Naive thymus-derived CD4-positive, alpha-beta T cell (primary cell): ENCODE results near the gene C3orf18. TPM values are rescaled to one million over a fixed set of nuclear protein-coding genes. Genes with fewer than 3 reads are reported as not detected.

Source experiments
- ATAC-seq: fragments of 150-1000 bp; cut with Tn5 transposase; 2 replicates; pipeline ENCODE4 v1.10.0; 2021; ENCODE audit warnings: mild to moderate bottlenecking, moderate library complexity
- CTCF ChIA-PET: fragments of 350-600 bp; sonication (Branson Sonifier 250); formaldehyde crosslinking; loops from one replicate; lab custom pipeline; 2021; ENCODE audit warnings: antibody characterized with exemption; lab: Charles Lee
- POLR2A ChIA-PET: fragments of 350-600 bp; sonication (Branson Sonifier 250); formaldehyde crosslinking; loops from one replicate; lab custom pipeline; 2021; ENCODE audit warnings: antibody characterized with exemption, inconsistent platforms; lab: Charles Lee
- DNase-seq, 9 donors: peaks; one replicate each; pipeline versions ENCODE4 v3.0.0 to v3.0.0-alpha.2; 2020 to 2022; ENCODE audit warnings: mixed read lengths in 1 of 9
- H3K27ac ChIP-seq: one replicate; pipeline ENCODE4 v1.7.0; 2013; ENCODE audit warnings: mild to moderate bottlenecking, low read depth, low read length, moderate library complexity
- H3K27me3 ChIP-seq, 2 donors: one replicate each; pipeline ENCODE4 v1.7.0; 2013; ENCODE audit warnings: low read length in 2 of 2, mild to moderate bottlenecking in 2 of 2, moderate library complexity in 2 of 2; ENCODE audit not compliant: control insufficient read depth in 2 of 2, insufficient read depth in 2 of 2
- H3K36me3 ChIP-seq, 3 experiments: 1 replicate in 2 of 3; 2 replicates in 1 of 3; pipeline ENCODE4 v1.7.0; 2013; ENCODE audit warnings: low read length in 3 of 3, mild to moderate bottlenecking in 3 of 3, moderate library complexity in 1 of 3; ENCODE audit not compliant: insufficient read depth in 3 of 3, control insufficient read depth in 2 of 3
- H3K4me1 ChIP-seq, 2 donors: one replicate each; pipeline ENCODE4 v1.7.0; 2013; ENCODE audit warnings: low read length in 2 of 2, mild to moderate bottlenecking in 2 of 2, moderate library complexity in 1 of 2; ENCODE audit not compliant: control insufficient read depth in 2 of 2, insufficient read depth in 2 of 2
- H3K4me3 ChIP-seq: 2 replicates; pipeline ENCODE4 v1.7.0; 2013; ENCODE audit warnings: mild to moderate bottlenecking, low read length
- H3K9me3 ChIP-seq, 3 experiments: 1 replicate in 2 of 3; 2 replicates in 1 of 3; pipeline ENCODE4 v1.7.0; 2013; ENCODE audit warnings: low read length in 3 of 3; ENCODE audit not compliant: control insufficient read depth in 2 of 3
- H3K27ac Mint-ChIP-seq, 9 donors: one replicate each; pipeline ENCODE4 v1.8.0; 2020 to 2022; ENCODE audit warnings: mixed read lengths in 9 of 9, mild to moderate bottlenecking in 8 of 9, moderate library complexity in 5 of 9, inconsistent platforms in 2 of 9
- H3K27me3 Mint-ChIP-seq, 5 donors: one replicate each; pipeline ENCODE4 v1.8.0; 2021 to 2022; ENCODE audit warnings: mixed read lengths in 5 of 5, mild to moderate bottlenecking in 1 of 5
- H3K36me3 Mint-ChIP-seq, 5 donors: one replicate each; pipeline ENCODE4 v1.8.0; 2020 to 2022; ENCODE audit warnings: mixed read lengths in 5 of 5, mild to moderate bottlenecking in 3 of 5, inconsistent platforms in 1 of 5
- H3K4me1 Mint-ChIP-seq, 7 donors: one replicate each; pipeline ENCODE4 v1.8.0; 2020 to 2022; ENCODE audit warnings: mixed read lengths in 7 of 7, mild to moderate bottlenecking in 3 of 7, inconsistent platforms in 1 of 7
- H3K4me3 Mint-ChIP-seq, 10 donors: one replicate each; pipeline ENCODE4 v1.8.0; 2020 to 2022; ENCODE audit warnings: mild to moderate bottlenecking in 10 of 10, mixed read lengths in 10 of 10, moderate library complexity in 6 of 10, inconsistent platforms in 2 of 10
- H3K9me3 Mint-ChIP-seq, 11 donors: one replicate each; pipeline ENCODE4 v1.8.0; 2020 to 2022; ENCODE audit warnings: mixed read lengths in 11 of 11, mild to moderate bottlenecking in 4 of 11, inconsistent platforms in 1 of 11, moderate library complexity in 1 of 11
- intact Hi-C, 2 donors: fragments of 100-400 bp; cut with micrococcal nuclease; formaldehyde crosslinking; loops; one replicate each; pipeline ENCODE4 v1.15.1; 2023
- polyA plus RNA-seq, 2 donors: library from polyadenylated mRNA; unstranded; fragments of 300-500 nt; fragmentation: Illumina TruSeq; gene quantifications; one replicate each; pipeline ENCODE4 v1.2.3, GENCODE V29; 2021
- total RNA-seq, 6 experiments: library from RNA in 5 of 6; stranded (reverse) in 5 of 6; gene quantifications; 1 replicate in 5 of 6; 2 replicates in 1 of 6; pipeline ENCODE4 v1.2.3 and lab custom pipeline; 2021 to 2026

Gene C3orf18
- total and polyA plus RNA-seq, 7 experiments from 2014 or later: 11.1 to 67.5 (median 16.4) TPM

DNA sequence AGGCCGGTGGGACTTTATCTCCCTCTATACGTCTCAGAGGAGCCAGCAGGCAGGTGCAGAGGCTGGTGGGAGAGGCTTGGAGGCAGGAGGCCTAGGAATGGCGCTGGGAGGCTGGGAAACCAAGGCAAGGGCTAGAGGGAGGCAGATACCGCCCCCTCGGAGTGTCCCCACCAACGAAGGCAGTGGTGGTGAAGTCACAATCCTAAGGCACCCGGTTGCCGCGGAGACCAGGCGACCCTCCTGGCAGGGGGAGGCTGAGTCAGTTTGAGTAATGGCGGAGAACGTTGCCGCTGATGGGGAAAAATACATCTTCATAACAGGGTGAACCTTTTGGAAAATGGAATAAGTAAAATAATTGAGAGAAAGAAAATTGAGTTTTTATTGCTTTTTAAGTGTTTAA is 34.2 kb downstream of the C3orf18 start:
- ChIA-PET CTCF (no interaction called here), POLR2A (no interaction called here)
- no peaks in the 10 kb centered on the region for H3K9me3 ChIP-seq
- Mint-ChIP-seq H3K4me1 (peaks cover 0 to 2% (median 0%) of the 10 kb centered on the region in 7 donors), H3K36me3 (no peaks in the 10 kb centered on the region), H3K9me3 (peaks cover 0 to 2% (median 0%) of the 10 kb centered on the region in 11 donors), H3K4me3 (no peak overlapping the region), H3K27ac (no peak overlapping the region), H3K27me3 (peaks cover 11 to 56% (median 20%) of the 10 kb centered on the region in 5 donors)
- DNase-seq: no peak
- H3K4me3 ChIP-seq: no peak overlapping the region
- ATAC-seq: no peak
- H3K27ac ChIP-seq: no peak overlapping the region
- no peaks in the 10 kb centered on the region for H3K4me1 ChIP-seq
- intact Hi-C loops: no loop called here
- H3K27me3 ChIP-seq: no peaks in the 10 kb centered on the region
- no peaks in the 10 kb centered on the region for H3K36me3 ChIP-seq

- H3K4me3 Mint-ChIP-seq: no peak overlapping the region
- ChIA-PET POLR2A (no interaction called here), CTCF (no interaction called here)
- Histone ChIP-seq H3K27me3 (no peaks in the 10 kb centered on the region), H3K36me3 (no peaks in the 10 kb centered on the region), H3K4me1 (no peaks in the 10 kb centered on the region), H3K9me3 (no peaks in the 10 kb centered on the region), H3K27ac (no peak overlapping the region), H3K4me3 (no peak overlapping the region)
- H3K36me3 Mint-ChIP-seq: no peaks in the 10 kb centered on the region
- peaks cover 0 to 2% (median 0%) of the 10 kb centered on the region in 7 donors for H3K4me1 Mint-ChIP-seq
- H3K27me3 Mint-ChIP-seq: peaks cover 11 to 52% (median 20%) of the 10 kb centered on the region in 5 donors
- ATAC-seq (no peak), DNase-seq (no peak)
- H3K9me3 Mint-ChIP-seq: peaks cover 0 to 2% (median 0%) of the 10 kb centered on the region in 11 donors
- intact Hi-C loops: no loop called here
- H3K27ac Mint-ChIP-seq: no peak overlapping the region
Measured at GRCh38 chr3:50532062-50532705, 35.4 kb downstream of the C3orf18 start.

DNA sequence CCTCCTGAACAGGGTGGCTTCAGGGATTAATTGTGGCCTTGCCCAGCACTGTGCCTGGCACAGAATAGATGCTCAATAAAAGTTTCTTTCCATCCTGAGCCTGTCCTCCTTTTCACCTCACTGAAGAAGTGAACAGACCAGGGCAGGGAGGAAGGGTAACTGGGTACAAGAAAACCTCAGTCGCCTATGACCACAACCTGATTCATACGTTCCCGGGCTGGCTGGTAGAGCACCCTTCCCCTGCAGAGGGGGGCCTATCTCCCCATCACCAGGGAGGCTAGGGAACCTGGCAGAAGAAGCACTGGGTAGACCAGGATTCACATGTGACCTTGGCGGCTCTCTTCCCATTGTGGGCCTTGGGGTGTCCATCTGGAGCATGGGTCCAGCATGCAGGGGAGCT is 36.3 kb downstream of the C3orf18 start:
- no peak for DNase-seq
- no peak overlapping the region for H3K4me3 ChIP-seq
- H3K4me3 Mint-ChIP-seq: no peak overlapping the region
- no peaks in the 10 kb centered on the region for H3K4me1 ChIP-seq
- CTCF ChIA-PET: no interaction called here
- H3K36me3 Mint-ChIP-seq: no peaks in the 10 kb centered on the region
- intact Hi-C loops: no loop called here
- ATAC-seq: no peak
- POLR2A ChIA-PET: no interaction called here
- H3K9me3 Mint-ChIP-seq: peaks cover 0 to 2% (median 0%) of the 10 kb centered on the region in 11 donors
- H3K27ac Mint-ChIP-seq: no peak overlapping the region
- peaks cover 11 to 49% (median 20%) of the 10 kb centered on the region in 5 donors for H3K27me3 Mint-ChIP-seq
- no peaks in the 10 kb centered on the region for H3K36me3 ChIP-seq
- H3K27ac ChIP-seq: no peak overlapping the region
- H3K27me3 ChIP-seq: no peaks in the 10 kb centered on the region
- H3K4me1 Mint-ChIP-seq: peaks cover 0 to 2% (median 0%) of the 10 kb centered on the region in 7 donors
- H3K9me3 ChIP-seq: no peaks in the 10 kb centered on the region

DNA sequence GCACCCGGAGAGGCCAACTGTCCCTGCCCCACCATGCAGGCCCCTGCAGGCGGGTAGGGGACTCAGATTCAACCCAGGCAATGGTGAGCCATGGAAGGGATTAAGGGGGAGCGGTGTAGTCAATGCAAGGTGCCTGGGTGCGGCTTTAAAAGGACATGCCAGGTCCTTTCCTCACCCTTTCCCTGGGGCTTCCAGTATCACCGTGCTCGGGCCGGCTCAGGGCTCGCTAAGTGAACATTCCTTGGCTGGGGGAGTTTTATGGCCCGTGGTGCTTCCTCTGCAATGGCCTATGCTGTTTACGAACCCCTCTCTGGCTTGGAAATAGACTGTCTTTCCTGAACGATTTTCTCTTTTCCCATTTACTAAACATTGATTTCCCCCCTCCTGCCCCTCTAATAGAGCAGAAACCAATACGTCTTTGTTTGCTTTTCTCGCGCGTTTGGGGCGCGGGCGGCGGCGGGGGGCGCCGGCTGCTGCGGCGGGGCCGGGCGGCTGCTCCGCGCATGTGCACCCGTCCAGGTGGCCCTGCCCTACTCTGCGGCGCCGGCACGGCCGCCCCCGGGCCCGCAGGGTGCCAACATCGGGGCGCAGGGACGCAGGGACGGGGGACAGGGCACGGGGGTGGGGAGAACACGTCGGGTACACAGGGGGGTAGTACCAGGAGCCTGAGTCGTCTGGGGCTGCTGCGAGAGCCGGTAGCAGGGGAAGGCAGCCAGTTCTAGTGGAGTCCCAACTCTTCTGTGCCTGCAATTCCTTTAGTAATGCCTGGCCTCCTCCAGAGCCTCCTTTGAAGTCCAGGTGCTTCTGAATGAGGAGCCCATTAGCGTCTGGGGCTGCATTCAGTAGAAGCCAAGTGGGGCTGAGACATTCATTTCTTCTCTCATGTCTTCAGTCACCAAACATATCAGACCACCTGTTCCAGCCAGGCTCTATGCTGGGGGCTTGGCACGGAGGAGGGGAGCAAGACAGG is 37.3 kb downstream of the C3orf18 start:
- H3K27me3 ChIP-seq: no peaks in the 10 kb centered on the region
- H3K27ac ChIP-seq: no peak overlapping the region
- no peaks in the 10 kb centered on the region for H3K9me3 ChIP-seq
- H3K27ac Mint-ChIP-seq: no peak overlapping the region
- peaks cover 11 to 47% (median 19%) of the 10 kb centered on the region in 5 donors for H3K27me3 Mint-ChIP-seq
- H3K4me3 Mint-ChIP-seq: peak overlapping the region in 1 of 10 donors; percentile 27
- H3K36me3 ChIP-seq: no peaks in the 10 kb centered on the region
- ChIA-PET CTCF (no interaction called here), POLR2A (no interaction called here)
- H3K4me1 Mint-ChIP-seq: peaks cover 0 to 9% (median 0%) of the 10 kb centered on the region in 7 donors
- no peaks in the 10 kb centered on the region for H3K4me1 ChIP-seq
- no peak overlapping the region for H3K4me3 ChIP-seq
- no peak for DNase-seq
- no peak for ATAC-seq
- intact Hi-C loops: no loop called here
- H3K36me3 Mint-ChIP-seq: no peaks in the 10 kb centered on the region
- peaks cover 0 to 2% (median 0%) of the 10 kb centered on the region in 11 donors for H3K9me3 Mint-ChIP-seq

DNA sequence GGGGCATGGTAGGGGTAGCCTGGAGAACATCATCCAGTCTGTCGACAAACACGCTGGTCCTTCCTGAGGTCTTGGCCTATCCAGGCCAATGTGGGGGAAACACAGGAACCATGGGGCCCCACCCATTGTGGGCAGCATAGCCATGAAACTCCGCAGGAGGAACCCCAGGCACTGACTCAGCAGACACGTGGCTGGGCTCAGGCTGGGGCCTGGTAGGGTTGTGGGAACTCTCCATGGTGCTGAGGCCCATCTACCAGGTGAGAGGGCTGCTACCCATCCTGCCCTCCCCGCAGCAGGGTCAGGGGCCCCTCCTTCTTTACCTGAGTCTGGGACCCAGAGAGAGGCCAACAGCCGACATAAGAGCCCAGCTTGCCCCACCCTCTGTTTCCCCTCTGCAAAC is 41.6 kb downstream of the C3orf18 start:
- H3K27ac Mint-ChIP-seq: no peak overlapping the region
- H3K4me1 ChIP-seq: no peaks in the 10 kb centered on the region
- H3K9me3 Mint-ChIP-seq: no peaks in the 10 kb centered on the region
- no peak overlapping the region for H3K4me3 Mint-ChIP-seq
- H3K27me3 Mint-ChIP-seq: peaks cover 11 to 36% (median 13%) of the 10 kb centered on the region in 5 donors
- ATAC-seq (peak; percentile 81), DNase-seq (peak in 2 of 9 donors; percentile 19 to 73)
- ChIA-PET CTCF (no interaction called here), POLR2A (no interaction called here)
- H3K4me1 Mint-ChIP-seq: peaks cover 0 to 9% (median 0%) of the 10 kb centered on the region in 7 donors
- no peaks in the 10 kb centered on the region for H3K9me3 ChIP-seq
- no peak overlapping the region for H3K27ac ChIP-seq
- H3K4me3 ChIP-seq: no peak overlapping the region
- intact Hi-C loops: no loop called here
- H3K27me3 ChIP-seq: no peaks in the 10 kb centered on the region
- no peaks in the 10 kb centered on the region for H3K36me3 Mint-ChIP-seq
- no peaks in the 10 kb centered on the region for H3K36me3 ChIP-seq

DNA sequence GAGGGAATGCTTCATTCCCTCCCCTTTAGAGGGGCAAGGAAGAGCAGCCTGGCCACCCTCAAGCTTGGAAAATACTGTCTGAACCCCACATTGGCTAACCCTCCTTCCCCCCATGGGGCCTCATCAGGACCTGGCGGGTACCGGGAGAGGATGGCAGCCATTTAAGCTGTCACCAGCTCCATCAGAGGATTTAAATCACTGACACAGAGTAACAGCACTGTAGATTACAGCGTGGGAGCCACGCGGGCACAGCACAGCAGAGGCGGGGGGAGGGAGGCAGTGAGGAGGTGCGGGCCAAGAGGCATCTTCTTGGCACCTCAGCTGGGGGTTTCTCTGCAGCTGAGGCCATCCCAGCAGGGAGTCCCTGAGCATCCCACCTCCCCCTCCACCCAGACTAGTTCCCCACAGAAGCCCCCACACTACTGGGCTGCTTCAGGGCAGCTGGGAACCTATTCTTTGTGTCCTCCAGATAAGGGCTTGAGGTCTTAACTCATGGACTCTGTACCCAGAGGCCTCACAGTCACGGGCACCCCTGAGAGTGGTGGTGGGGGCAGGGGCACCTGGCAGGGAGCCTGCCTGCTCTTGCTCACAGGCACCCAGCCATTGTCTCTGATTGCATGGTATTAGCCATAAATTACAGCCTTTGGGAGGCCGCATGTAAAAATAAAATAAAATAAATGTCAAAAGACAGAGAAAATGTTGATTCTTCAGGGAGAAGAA is 42.2 kb downstream of the C3orf18 start:
- Histone ChIP-seq H3K4me3 (no peak overlapping the region), H3K27me3 (no peaks in the 10 kb centered on the region), H3K4me1 (no peaks in the 10 kb centered on the region), H3K27ac (no peak overlapping the region), H3K9me3 (no peaks in the 10 kb centered on the region), H3K36me3 (no peaks in the 10 kb centered on the region)
- Mint-ChIP-seq H3K27ac (no peak overlapping the region), H3K4me1 (peaks cover 0 to 12% (median 0%) of the 10 kb centered on the region in 7 donors), H3K9me3 (no peaks in the 10 kb centered on the region), H3K36me3 (no peaks in the 10 kb centered on the region), H3K27me3 (peaks cover 11 to 36% (median 13%) of the 10 kb centered on the region in 5 donors), H3K4me3 (no peak overlapping the region)
- ChIA-PET CTCF (no interaction called here), POLR2A (no interaction called here)
- DNase-seq: no peak
- ATAC-seq: no peak
- intact Hi-C loops: no loop called here
